ENCODE data around the gene INSC.

INSC gene

DNA sequence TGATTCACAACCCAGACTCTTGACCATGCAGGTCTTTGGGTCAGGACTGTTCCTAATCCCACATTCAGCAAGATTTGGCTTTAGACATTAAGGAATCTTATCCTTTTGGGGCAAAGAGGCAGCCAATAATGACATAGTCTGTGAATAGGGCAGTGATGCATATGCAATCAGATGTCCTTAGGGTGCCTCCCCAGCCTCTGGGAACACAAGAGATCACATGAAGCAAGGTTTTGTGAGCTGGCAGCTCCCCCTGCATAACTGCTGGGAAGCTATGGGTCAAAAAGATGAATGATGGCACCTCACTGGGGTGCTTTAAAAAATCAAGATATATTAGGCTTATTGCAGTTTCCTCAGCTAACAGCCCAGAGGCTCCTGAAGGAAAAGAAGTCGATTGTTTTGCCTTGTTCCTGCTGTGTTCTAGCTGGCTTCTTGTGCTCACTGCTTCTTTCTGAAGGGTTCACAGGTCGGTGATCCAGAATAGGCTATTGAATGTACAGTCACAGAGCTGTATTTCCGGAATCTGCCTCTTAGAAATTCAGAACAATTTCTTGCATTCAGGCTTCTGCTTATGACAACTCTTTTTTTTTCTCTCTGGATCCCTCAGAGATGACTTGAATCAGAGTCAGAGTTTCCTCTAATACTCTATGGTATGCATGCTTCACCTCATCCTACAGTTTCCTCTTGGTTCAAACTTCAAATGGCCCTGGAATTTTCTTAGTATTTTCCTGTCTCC, 31.7 kb downstream of the INSC start:
- no peak overlapping the region for H3K4me3 ChIP-seq (ENCODE audit: low read depth, low read length)
- TF ChIP-seq, protein P1, sequence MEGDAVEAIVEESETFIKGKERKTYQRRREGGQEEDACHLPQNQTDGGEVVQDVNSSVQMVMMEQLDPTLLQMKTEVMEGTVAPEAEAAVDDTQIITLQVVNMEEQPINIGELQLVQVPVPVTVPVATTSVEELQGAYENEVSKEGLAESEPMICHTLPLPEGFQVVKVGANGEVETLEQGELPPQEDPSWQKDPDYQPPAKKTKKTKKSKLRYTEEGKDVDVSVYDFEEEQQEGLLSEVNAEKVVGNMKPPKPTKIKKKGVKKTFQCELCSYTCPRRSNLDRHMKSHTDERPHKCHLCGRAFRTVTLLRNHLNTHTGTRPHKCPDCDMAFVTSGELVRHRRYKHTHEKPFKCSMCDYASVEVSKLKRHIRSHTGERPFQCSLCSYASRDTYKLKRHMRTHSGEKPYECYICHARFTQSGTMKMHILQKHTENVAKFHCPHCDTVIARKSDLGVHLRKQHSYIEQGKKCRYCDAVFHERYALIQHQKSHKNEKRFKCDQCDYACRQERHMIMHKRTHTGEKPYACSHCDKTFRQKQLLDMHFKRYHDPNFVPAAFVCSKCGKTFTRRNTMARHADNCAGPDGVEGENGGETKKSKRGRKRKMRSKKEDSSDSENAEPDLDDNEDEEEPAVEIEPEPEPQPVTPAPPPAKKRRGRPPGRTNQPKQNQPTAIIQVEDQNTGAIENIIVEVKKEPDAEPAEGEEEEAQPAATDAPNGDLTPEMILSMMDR (IDR thresholded peaks at IDR 0.05; ENCODE audit: borderline replicate concordance, insufficient read depth, low read depth, low read length), result no peak

DNA sequence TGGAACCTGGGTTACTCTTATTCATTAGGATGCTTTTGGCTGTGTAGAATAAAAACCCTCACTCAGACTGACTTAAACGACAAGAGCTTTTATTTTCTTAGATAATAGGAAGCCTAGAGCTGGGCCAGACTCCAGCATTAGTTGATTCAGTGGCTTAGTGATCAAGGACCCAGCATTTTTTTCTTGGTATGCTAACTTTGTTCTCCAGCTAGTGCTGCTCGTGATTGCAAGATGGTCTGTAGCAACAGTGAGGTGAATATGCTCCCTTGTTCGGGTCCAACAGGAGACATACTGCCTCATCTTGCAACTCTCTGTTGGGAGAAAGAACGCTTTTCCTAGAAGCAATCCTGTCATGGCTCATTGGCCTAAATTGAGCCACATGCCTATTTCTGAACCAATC, 33.4 kb downstream of the INSC start:
- H3K4me3 ChIP-seq (ENCODE audit: low read depth, low read length), result no peak overlapping the region
- TF ChIP-seq, protein P1 (IDR thresholded peaks at IDR 0.05; ENCODE audit: borderline replicate concordance, insufficient read depth, low read depth, low read length), result no peak

DNA sequence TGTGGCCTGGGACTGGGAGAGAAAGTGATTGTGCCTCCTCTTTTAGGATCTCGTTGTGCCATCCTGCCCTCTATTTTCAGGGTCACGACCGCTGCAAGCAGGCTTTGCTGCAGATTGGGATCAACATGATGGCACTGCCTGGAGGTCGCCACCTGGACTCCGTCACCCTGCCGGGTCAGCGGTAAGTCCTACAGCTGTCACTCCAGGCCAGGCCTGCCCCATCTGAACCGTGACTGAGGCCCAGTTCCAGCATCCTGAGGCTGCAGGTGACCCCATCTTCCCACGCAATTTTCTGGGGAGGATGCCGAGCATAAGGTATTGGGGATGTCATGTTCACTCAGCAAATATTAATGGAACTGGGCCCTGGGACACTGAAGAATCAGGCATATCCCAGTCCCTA, 34.3 kb downstream of the INSC start:
- H3K4me3 ChIP-seq (ENCODE audit: low read depth, low read length), result no peak overlapping the region
- TF ChIP-seq, protein P1 (IDR thresholded peaks at IDR 0.05; ENCODE audit: borderline replicate concordance, insufficient read depth, low read depth, low read length), result no peak

DNA sequence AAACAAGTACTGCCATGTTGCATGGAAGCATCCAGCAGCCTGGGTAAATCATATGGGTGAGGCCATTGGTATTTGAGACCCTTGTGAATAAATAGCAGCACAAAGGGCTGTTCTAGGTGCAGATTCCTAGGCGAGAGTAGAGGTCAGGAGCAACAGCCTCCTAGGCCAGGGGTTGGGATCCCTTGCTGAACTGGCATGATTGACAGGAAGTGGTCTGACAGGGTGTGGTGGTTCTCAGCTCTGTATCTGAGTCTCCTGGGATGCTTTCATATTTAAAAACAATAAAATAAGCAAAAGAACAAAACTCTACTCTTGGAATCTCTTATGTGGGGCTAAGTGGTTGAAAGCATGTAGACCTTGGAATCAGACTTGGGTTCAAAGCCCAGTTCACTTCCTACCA, 35.8 kb downstream of the INSC start:
- no peak overlapping the region for H3K4me3 ChIP-seq (ENCODE audit: low read depth, low read length)
- TF ChIP-seq, protein P1 (IDR thresholded peaks at IDR 0.05; ENCODE audit: borderline replicate concordance, insufficient read depth, low read depth, low read length), result no peak

DNA sequence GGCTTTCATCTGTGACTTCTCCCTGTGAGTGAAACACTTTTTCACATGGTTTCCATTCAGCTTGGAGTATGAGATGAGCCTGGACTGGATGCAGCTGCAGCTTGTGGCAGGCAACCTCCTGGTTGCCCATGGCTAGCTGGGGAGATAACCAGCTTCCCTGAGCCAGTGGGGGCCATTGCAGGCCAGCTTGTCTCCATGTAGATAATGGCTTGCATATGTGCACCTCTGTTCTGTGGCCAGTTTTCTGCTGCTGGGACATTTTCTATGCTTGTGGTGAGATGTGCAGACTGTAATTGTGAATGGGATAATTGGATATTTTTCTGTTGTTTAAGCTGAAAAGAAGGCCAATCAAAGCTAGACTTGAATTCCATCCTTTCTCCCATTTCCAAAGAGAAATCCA, 38.5 kb downstream of the INSC start:
- no peak overlapping the region for H3K4me3 ChIP-seq (ENCODE audit: low read depth, low read length)
- TF ChIP-seq, protein P1 (IDR thresholded peaks at IDR 0.05; ENCODE audit: borderline replicate concordance, insufficient read depth, low read depth, low read length), result no peak

DNA sequence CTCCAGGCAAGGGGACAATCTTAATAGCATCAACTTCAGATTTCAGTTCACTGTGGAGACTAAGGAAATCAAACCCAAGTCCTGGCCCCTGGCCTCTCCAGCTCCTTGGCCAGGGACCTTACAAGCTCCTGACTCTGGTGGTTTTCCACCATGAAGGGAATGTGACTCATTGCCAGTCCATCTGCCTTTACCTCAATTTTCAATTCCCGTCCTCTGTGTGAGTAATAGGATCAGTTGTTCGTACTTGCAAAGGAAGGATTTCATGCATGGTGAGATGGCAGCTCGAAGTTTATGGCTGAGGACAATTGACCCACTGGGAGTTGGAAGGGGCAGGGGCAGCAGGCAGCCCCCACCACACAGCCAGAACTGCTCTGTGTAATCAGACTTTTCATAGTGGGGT, 42.5 kb downstream of the INSC start:
- TF ChIP-seq, protein P1 (IDR thresholded peaks at IDR 0.05; ENCODE audit: borderline replicate concordance, insufficient read depth, low read depth, low read length), result no peak

DNA sequence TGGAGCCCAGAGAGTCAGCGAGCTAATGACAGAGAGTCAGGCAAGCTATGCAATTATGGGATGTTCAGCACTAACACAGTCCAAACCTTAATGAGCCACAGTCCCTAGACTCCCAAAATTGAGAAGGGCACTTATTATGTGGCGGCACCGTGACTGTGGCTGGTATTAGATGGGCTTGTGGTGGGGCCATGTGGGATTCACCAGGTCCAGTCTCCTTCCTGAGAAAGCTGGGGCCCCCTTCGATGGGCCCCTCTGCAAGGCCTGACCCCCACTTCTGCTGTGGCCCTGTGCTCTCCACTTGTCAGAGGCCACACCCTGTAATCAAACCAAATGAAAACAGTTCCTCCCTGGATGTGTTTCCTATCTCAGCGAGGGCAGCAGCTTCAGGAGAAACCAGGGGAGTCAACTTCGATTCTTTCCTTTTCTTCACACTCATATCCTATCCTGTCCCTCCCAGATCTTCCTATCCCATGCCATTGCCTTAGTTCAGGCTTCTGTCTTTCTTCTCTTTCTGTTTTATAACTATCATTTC, 42.9 kb downstream of the INSC start:
- no peak overlapping the region for H3K4me3 ChIP-seq (ENCODE audit: low read depth, low read length)
- TF ChIP-seq, protein P1 (IDR thresholded peaks at IDR 0.05; ENCODE audit: borderline replicate concordance, insufficient read depth, low read depth, low read length), result no peak

More for the DNA sequence above, 42.5 kb downstream of the INSC start:
- H3K4me3 ChIP-seq (ENCODE audit: low read depth, low read length), result no peak overlapping the region

All from GM12875 (cell line).